HepG2 (cell line): ENCODE data around the gene CCDC197. TPM values are rescaled to one million over a fixed set of nuclear protein-coding genes. Genes with fewer than 3 reads are reported as not detected.

ENCODE experiments used
- ATAC-seq: fragments of 200-7000 bp; cut with Tn5 transposase; 3 replicates; pipeline ENCODE4 v1.9.1; 2020; ENCODE audit warnings: mild to moderate bottlenecking, moderate library complexity
- BruUV-seq: library from RNA; stranded (reverse); fragments of 400-500 nt; replicated peaks from 2 replicates; lab custom pipeline; 2021; lab: Mats Ljungman, UMichigan
- CTCF ChIA-PET: fragments of 300-600 bp; formaldehyde crosslinking; extraction: SDS; loops from one replicate; lab custom pipeline; 2021; ENCODE audit warnings: low total read pairs, inconsistent platforms, low intra/inter-chr PET ratio; lab: Yijun Ruan, JAX
- POLR2A ChIA-PET: fragments of 350-600 bp; sonication (Branson Sonifier 250); formaldehyde crosslinking; loops from one replicate; lab custom pipeline; 2020; ENCODE audit warnings: antibody characterized with exemption, inconsistent platforms; lab: Yijun Ruan, JAX
- DNase-seq: peaks from one replicate; pipeline ENCODE4 v3.0.0-alpha.2; 2015; ENCODE audit warnings: low spot score
- FAIRE-seq: peaks from 3 replicates; lab custom pipeline; 2011; peaks lifted over from hg19 to GRCh38; lab: Jason Lieb, UNC
- H2AFZ ChIP-seq: one replicate; pipeline ENCODE4 v1.6.1; 2011; ENCODE audit warnings: low read length, inconsistent platforms
- H3K27ac ChIP-seq: fragments of 300-600 bp; 3 replicates; pipeline ENCODE4 v1.8.0; 2011; ENCODE audit warnings: mixed run types, mild to moderate bottlenecking, mixed read lengths, low read length, inconsistent platforms; ENCODE audit not compliant: insufficient read depth; ENCODE audit errors: extremely low read length
- H3K27me3 ChIP-seq, 2 experiments: fragments of 200-600 bp in 1 of 2; 2 replicates in 1 of 2; 3 replicates in 1 of 2; pipeline versions ENCODE4 v1.6.0 to v1.8.0; 2011; ENCODE audit warnings: low read length in 2 of 2, mild to moderate bottlenecking in 2 of 2, moderate library complexity in 2 of 2, inconsistent platforms in 1 of 2; ENCODE audit not compliant: insufficient read depth in 2 of 2, control insufficient read depth in 1 of 2
- H3K36me3 ChIP-seq, 2 experiments: fragments of 200-600 bp in 1 of 2; replicated peaks in 1 of 2; 2 replicates in 1 of 2; 3 replicates in 1 of 2; pipeline versions ENCODE4 v1.5.1 to v1.8.0; 2011; ENCODE audit warnings: low read length in 2 of 2, inconsistent platforms in 1 of 2; ENCODE audit not compliant: insufficient read depth in 2 of 2, control insufficient read depth in 1 of 2
- H3K4me1 ChIP-seq: 2 replicates; pipeline ENCODE4 v1.5.1; 2012; ENCODE audit warnings: low read length, inconsistent platforms; ENCODE audit not compliant: insufficient read depth
- H3K4me2 ChIP-seq: 2 replicates; pipeline ENCODE4 v1.6.0; 2011; ENCODE audit warnings: low read depth, low read length, inconsistent platforms
- H3K4me3 ChIP-seq, 3 experiments: fragments of 200-600 bp in 1 of 3; sonication (generic), shearing (Covaris generic) in 1 of 3; replicated peaks in 1 of 3; 2 replicates each; pipeline ENCODE4 v1.5.1; 2011 to 2016; ENCODE audit warnings: low read length in 3 of 3, inconsistent platforms in 2 of 3, low read depth in 2 of 3, mild to moderate bottlenecking in 2 of 3, control low read depth in 1 of 3, mixed read lengths in 1 of 3; ENCODE audit not compliant: insufficient read depth in 1 of 3
- H3K79me2 ChIP-seq: one replicate; pipeline ENCODE4 v1.6.1; 2011; ENCODE audit warnings: low read length, inconsistent platforms; ENCODE audit not compliant: insufficient read depth
- H3K9ac ChIP-seq: 2 replicates; pipeline ENCODE4 v1.6.0; 2011; ENCODE audit warnings: mild to moderate bottlenecking, low read depth, low read length, inconsistent platforms; ENCODE audit not compliant: insufficient read depth
- H3K9me3 ChIP-seq: 2 replicates; pipeline ENCODE4 v1.5.1; 2012; ENCODE audit warnings: mild to moderate bottlenecking, low read length
- H4K20me1 ChIP-seq: 2 replicates; pipeline ENCODE4 v1.6.0; 2011; ENCODE audit warnings: inconsistent platforms, mild to moderate bottlenecking, low read length, moderate library complexity; ENCODE audit not compliant: insufficient read depth
- ATF4 ChIP-seq, 2 experiments: fragments of 450-650 bp in 1 of 2; sonication (generic) in 1 of 2; formaldehyde crosslinking; IDR thresholded peaks; 2 replicates each; pipeline versions ENCODE4 v1.5.0 to v1.8.0; 2020 to 2022; ENCODE audit warnings: mild to moderate bottlenecking in 1 of 2, missing genetic modification reagents in 1 of 2
- CEBPB ChIP-seq: IDR thresholded peaks from 2 replicates; pipeline ENCODE4 v1.6.1; 2011; ENCODE audit warnings: low read depth, low read length, improper control_type of control experiment, borderline replicate concordance
- FLYWCH1 ChIP-seq: sonication (generic); formaldehyde crosslinking; IDR thresholded peaks from 2 replicates; pipeline ENCODE4 v1.8.1; 2023; ENCODE audit warnings: mild to moderate bottlenecking, missing genetic modification reagents
- KDM5B ChIP-seq: sonication (generic); formaldehyde crosslinking; IDR thresholded peaks from 2 replicates; pipeline ENCODE4 v1.4.0; 2020; ENCODE audit warnings: missing genetic modification reagents, mild to moderate bottlenecking, borderline replicate concordance
- SAFB2 ChIP-seq: sonication (generic); formaldehyde crosslinking; IDR thresholded peaks from 2 replicates; pipeline ENCODE4 v1.5.1; 2020; ENCODE audit warnings: missing genetic modification reagents, low read depth, mild to moderate bottlenecking, borderline replicate concordance
- TEAD2 ChIP-seq: sonication (generic); formaldehyde crosslinking; IDR thresholded peaks from 2 replicates; pipeline ENCODE4 v1.9.0; 2021; ENCODE audit warnings: missing genetic modification reagents
- THAP9 ChIP-seq: sonication (generic); formaldehyde crosslinking; IDR thresholded peaks from 2 replicates; pipeline ENCODE4; 2020; ENCODE audit warnings: missing genetic modification reagents, mild to moderate bottlenecking, borderline replicate concordance
- UBTF ChIP-seq: sonication (generic); formaldehyde crosslinking; IDR thresholded peaks from 2 replicates; pipeline ENCODE4 v1.4.0; 2020; ENCODE audit warnings: mild to moderate bottlenecking, missing genetic modification reagents
- ZFP37 ChIP-seq: sonication (generic); formaldehyde crosslinking; IDR thresholded peaks from 2 replicates; pipeline ENCODE4 v1.4.0; 2020; ENCODE audit warnings: missing genetic modification reagents, borderline replicate concordance
- ZNF672 ChIP-seq: sonication (generic); formaldehyde crosslinking; IDR thresholded peaks from 2 replicates; pipeline ENCODE4 v1.8.1; 2022; ENCODE audit warnings: missing genetic modification reagents
- WGBS: methylation state at CpG from one replicate; pipeline ENCODE4 v1.1.6; 2017; ENCODE audit warnings: low lambda C conversion rate; 5-methylcytosine and 5-hydroxymethylcytosine counted together
- in situ Hi-C: cut with HindIII; loops from 2 replicates; pipeline ENCODE4 v1.10.0; 2017; ENCODE audit warnings: low pct_unique_long_range_greater_than_20kb; ENCODE audit not compliant: extremely low pct_ligation_motif_present
- intact Hi-C: fragments of 100-400 bp; cut with micrococcal nuclease; formaldehyde crosslinking; loops from one replicate; pipeline ENCODE4 v1.10.0; 2022; ENCODE audit not compliant: unreplicated experiment
- polyA plus RNA-seq, 8 experiments: library from polyadenylated mRNA; depleted of rRNA in 3 of 8; stranded (reverse) in 7 of 8; unstranded in 1 of 8; fragments of >200 nt; fragmentation: Illumina TruSeq in 4 of 8; extraction: Trizol in 4 of 8; gene quantifications; 2 replicates each; pipeline versions ENCODE4 v1.2.1 to v1.2.3, GENCODE V29; 2011 to 2016; ENCODE audit warnings: low read depth in 4 of 8, missing spikeins in 1 of 8, mixed read lengths in 1 of 8; ENCODE audit not compliant: insufficient read depth in 1 of 8
- total RNA-seq, 5 experiments: library from RNA; depleted of rRNA; stranded (reverse); fragments of >200 nt; fragmentation: Illumina TruSeq; extraction: Trizol; gene quantifications; 2 replicates each; pipeline ENCODE4 v1.2.3, GENCODE V29; 2016; ENCODE audit warnings: low read depth in 1 of 5

CCDC197 gene
- total and polyA plus RNA-seq, 2 of the 13 experiments (the other 11 are each of a cell fraction or from before 2014, with no cell fraction given), result 0.11 to 0.13 TPM

GRCh38 chr14:93974833-93975232 is 22.3 kb upstream of the CCDC197 start:
- WGBS, result 34% methylated on average over 6 of the region's 12 CpGs
- H3K4me1 ChIP-seq, result peaks cover 49% of the 10 kb centered on the region
- no peak overlapping the region for H3K4me3 ChIP-seq
- no peaks in the 10 kb centered on the region for H4K20me1 ChIP-seq
- H3K27ac ChIP-seq, result no peak overlapping the region
- TF ChIP-seq THAP9 (0 out of 2 replicates have a peak, but pooled peaks have one; percentile 8), ZNF672 (CRISPR knock-in tag) (no peak), UBTF (CRISPR knock-in tag) (0 out of 2 replicates have a peak, but pooled peaks have one; percentile 24), ATF4 (CRISPR knock-in tag; IDR thresholded peaks at IDR 0.05) (peak in 1 of 2 experiments; percentile 71; a peak in 2 of 4 replicates), KDM5B (CRISPR knock-in tag) (no peak), SAFB2 (CRISPR knock-in tag) (no peak), TEAD2 (no peak), ZFP37 (CRISPR knock-in tag) (no peak), CEBPB (peak; percentile 56; the same call in 1 of the 2 replicates), FLYWCH1 (CRISPR knock-in tag) (no peak)
- no TSS peak for BruUV-seq
- peaks cover 12 to 64% of the 10 kb centered on the region in 2 experiments for H3K27me3 ChIP-seq
- FAIRE-seq (no peak), DNase-seq (no peak), ATAC-seq (no peak)
- no peaks in the 10 kb centered on the region for H3K79me2 ChIP-seq
- POLR2A ChIA-PET, result interaction anchor here (0.6 to 1.2 kb wide), 5 partner anchors 15 to 437 kb away, joined by 3 to 6 read pairs (median 3); no protein-coding TSS in a partner anchor
- CTCF ChIA-PET, result no interaction called here
- intact Hi-C loops (no loop called here), in situ Hi-C loops (loop anchor here (5.0 kb wide), 1 partner anchor 38 kb away; no protein-coding TSS in a partner anchor)
- no peaks in the 10 kb centered on the region; a peak in 1 of 5 replicates for H3K36me3 ChIP-seq
- no peak overlapping the region for H2AFZ ChIP-seq
- H3K9ac ChIP-seq, result no peak overlapping the region
- H3K4me2 ChIP-seq, result peak overlapping the region; percentile 39
- no peaks in the 10 kb centered on the region for H3K9me3 ChIP-seq
